HepG2 (cell line): Measurements from ENCODE around the gene SPHK2. TPM values are rescaled to one million over a fixed set of nuclear protein-coding genes. Genes with fewer than 3 reads are reported as not detected.

Experiments
- ATAC-seq: fragments of 200-7000 bp; cut with Tn5 transposase; 3 replicates; pipeline ENCODE4 v1.9.1; 2020; ENCODE audit warnings: mild to moderate bottlenecking, moderate library complexity
- BruUV-seq: library from RNA; stranded (reverse); fragments of 400-500 nt; replicated peaks from 2 replicates; lab custom pipeline; 2021; lab: Mats Ljungman, UMichigan
- CTCF ChIA-PET: fragments of 300-600 bp; formaldehyde crosslinking; extraction: SDS; loops from one replicate; lab custom pipeline; 2021; ENCODE audit warnings: low total read pairs, inconsistent platforms, low intra/inter-chr PET ratio; lab: Yijun Ruan, JAX
- POLR2A ChIA-PET: fragments of 350-600 bp; sonication (Branson Sonifier 250); formaldehyde crosslinking; loops from one replicate; lab custom pipeline; 2020; ENCODE audit warnings: antibody characterized with exemption, inconsistent platforms; lab: Yijun Ruan, JAX
- DNase-seq: peaks from one replicate; pipeline ENCODE4 v3.0.0-alpha.2; 2015; ENCODE audit warnings: low spot score
- FAIRE-seq: peaks from 3 replicates; lab custom pipeline; 2011; peaks lifted over from hg19 to GRCh38; lab: Jason Lieb, UNC
- H2AFZ ChIP-seq: one replicate; pipeline ENCODE4 v1.6.1; 2011; ENCODE audit warnings: low read length, inconsistent platforms
- H3K27ac ChIP-seq: fragments of 300-600 bp; 3 replicates; pipeline ENCODE4 v1.8.0; 2011; ENCODE audit warnings: mixed run types, mild to moderate bottlenecking, mixed read lengths, low read length, inconsistent platforms; ENCODE audit not compliant: insufficient read depth; ENCODE audit errors: extremely low read length
- H3K27me3 ChIP-seq, 2 experiments: fragments of 200-600 bp in 1 of 2; 2 replicates in 1 of 2; 3 replicates in 1 of 2; pipeline versions ENCODE4 v1.6.0 to v1.8.0; 2011; ENCODE audit warnings: low read length in 2 of 2, mild to moderate bottlenecking in 2 of 2, moderate library complexity in 2 of 2, inconsistent platforms in 1 of 2; ENCODE audit not compliant: insufficient read depth in 2 of 2, control insufficient read depth in 1 of 2
- H3K36me3 ChIP-seq, 2 experiments: fragments of 200-600 bp in 1 of 2; replicated peaks in 1 of 2; 2 replicates in 1 of 2; 3 replicates in 1 of 2; pipeline versions ENCODE4 v1.5.1 to v1.8.0; 2011; ENCODE audit warnings: low read length in 2 of 2, inconsistent platforms in 1 of 2; ENCODE audit not compliant: insufficient read depth in 2 of 2, control insufficient read depth in 1 of 2
- H3K4me1 ChIP-seq: 2 replicates; pipeline ENCODE4 v1.5.1; 2012; ENCODE audit warnings: low read length, inconsistent platforms; ENCODE audit not compliant: insufficient read depth
- H3K4me2 ChIP-seq: 2 replicates; pipeline ENCODE4 v1.6.0; 2011; ENCODE audit warnings: low read depth, low read length, inconsistent platforms
- H3K4me3 ChIP-seq, 3 experiments: fragments of 200-600 bp in 1 of 3; sonication (generic), shearing (Covaris generic) in 1 of 3; replicated peaks in 1 of 3; 2 replicates each; pipeline ENCODE4 v1.5.1; 2011 to 2016; ENCODE audit warnings: low read length in 3 of 3, inconsistent platforms in 2 of 3, low read depth in 2 of 3, mild to moderate bottlenecking in 2 of 3, control low read depth in 1 of 3, mixed read lengths in 1 of 3; ENCODE audit not compliant: insufficient read depth in 1 of 3
- H3K79me2 ChIP-seq: one replicate; pipeline ENCODE4 v1.6.1; 2011; ENCODE audit warnings: low read length, inconsistent platforms; ENCODE audit not compliant: insufficient read depth
- H3K9ac ChIP-seq: 2 replicates; pipeline ENCODE4 v1.6.0; 2011; ENCODE audit warnings: mild to moderate bottlenecking, low read depth, low read length, inconsistent platforms; ENCODE audit not compliant: insufficient read depth
- H3K9me3 ChIP-seq: 2 replicates; pipeline ENCODE4 v1.5.1; 2012; ENCODE audit warnings: mild to moderate bottlenecking, low read length
- H4K20me1 ChIP-seq: 2 replicates; pipeline ENCODE4 v1.6.0; 2011; ENCODE audit warnings: inconsistent platforms, mild to moderate bottlenecking, low read length, moderate library complexity; ENCODE audit not compliant: insufficient read depth
- ATAD3A ChIP-seq: sonication (generic); formaldehyde crosslinking; IDR thresholded peaks from 2 replicates; pipeline ENCODE4 v1.4.0; 2020; ENCODE audit warnings: missing genetic modification reagents
- BRCA1 ChIP-seq: sonication (generic); formaldehyde crosslinking; IDR thresholded peaks from 2 replicates; pipeline ENCODE4 v1.4.0; 2020; ENCODE audit warnings: missing genetic modification reagents
- CREM ChIP-seq, 2 experiments: sonication (generic) in 1 of 2; formaldehyde crosslinking in 1 of 2; IDR thresholded peaks; 2 replicates each; pipeline versions ENCODE4 v1.4.0 to v1.6.1; 2016 to 2020; ENCODE audit warnings: antibody characterized with exemption in 1 of 2, mild to moderate bottlenecking in 1 of 2, missing genetic modification reagents in 1 of 2
- DNMT3B ChIP-seq: conservative IDR thresholded peaks from 2 replicates; pipeline ENCODE4 v1.6.1; 2016; ENCODE audit warnings: missing biosample characterization, control low read depth
- HNRNPH1 ChIP-seq: fragments of 200-400 bp; formaldehyde crosslinking; optimal IDR thresholded peaks from 2 replicates; pipeline ENCODE3; 2017; ENCODE audit warnings: mild to moderate bottlenecking, low read depth, low read length
- KDM2A ChIP-seq: sonication (generic); formaldehyde crosslinking; IDR thresholded peaks from 2 replicates; pipeline ENCODE4 v1.4.0; 2020; ENCODE audit warnings: low read depth, missing genetic modification reagents, borderline replicate concordance
- ZNF451 ChIP-seq: sonication (generic); formaldehyde crosslinking; IDR thresholded peaks from 2 replicates; pipeline ENCODE4 v1.5.0; 2020; ENCODE audit warnings: mild to moderate bottlenecking, missing genetic modification reagents
- ZNF607 ChIP-seq: sonication (generic); formaldehyde crosslinking; IDR thresholded peaks from 2 replicates; pipeline ENCODE4 v1.5.1; 2020; ENCODE audit warnings: missing genetic modification reagents, mild to moderate bottlenecking, borderline replicate concordance
- ZNF672 ChIP-seq: sonication (generic); formaldehyde crosslinking; IDR thresholded peaks from 2 replicates; pipeline ENCODE4 v1.8.1; 2022; ENCODE audit warnings: missing genetic modification reagents
- ZNF7 ChIP-seq: IDR thresholded peaks from 2 replicates; pipeline ENCODE4 v1.6.1; 2016; ENCODE audit warnings: missing biosample characterization, missing genetic modification reagents
- ZNF768 ChIP-seq: sonication (generic); formaldehyde crosslinking; IDR thresholded peaks from 2 replicates; pipeline ENCODE4 v1.4.0; 2020; ENCODE audit warnings: missing genetic modification reagents
- WGBS: methylation state at CpG from one replicate; pipeline ENCODE4 v1.1.6; 2017; ENCODE audit warnings: low lambda C conversion rate; 5-methylcytosine and 5-hydroxymethylcytosine counted together
- in situ Hi-C: cut with HindIII; loops from 2 replicates; pipeline ENCODE4 v1.10.0; 2017; ENCODE audit warnings: low pct_unique_long_range_greater_than_20kb; ENCODE audit not compliant: extremely low pct_ligation_motif_present
- intact Hi-C: fragments of 100-400 bp; cut with micrococcal nuclease; formaldehyde crosslinking; loops from one replicate; pipeline ENCODE4 v1.10.0; 2022; ENCODE audit not compliant: unreplicated experiment
- polyA plus RNA-seq, 8 experiments: library from polyadenylated mRNA; depleted of rRNA in 3 of 8; stranded (reverse) in 7 of 8; unstranded in 1 of 8; fragments of >200 nt; fragmentation: Illumina TruSeq in 4 of 8; extraction: Trizol in 4 of 8; gene quantifications; 2 replicates each; pipeline versions ENCODE4 v1.2.1 to v1.2.3, GENCODE V29; 2011 to 2016; ENCODE audit warnings: low read depth in 4 of 8, missing spikeins in 1 of 8, mixed read lengths in 1 of 8; ENCODE audit not compliant: insufficient read depth in 1 of 8
- total RNA-seq, 5 experiments: library from RNA; depleted of rRNA; stranded (reverse); fragments of >200 nt; fragmentation: Illumina TruSeq; extraction: Trizol; gene quantifications; 2 replicates each; pipeline ENCODE4 v1.2.3, GENCODE V29; 2016; ENCODE audit warnings: low read depth in 1 of 5
- TF ChIP-seq, protein P1 (sequence below): sonication (generic); formaldehyde crosslinking; conservative IDR thresholded peaks from 2 replicates; pipeline ENCODE4 v1.8.0; 2022; ENCODE audit warnings: missing genetic modification reagents

The SPHK2 gene
- total and polyA plus RNA-seq, 2 of the 13 experiments (the other 11 are each of a cell fraction or from before 2014, with no cell fraction given): 2.9 to 14.4 TPM

DNA sequence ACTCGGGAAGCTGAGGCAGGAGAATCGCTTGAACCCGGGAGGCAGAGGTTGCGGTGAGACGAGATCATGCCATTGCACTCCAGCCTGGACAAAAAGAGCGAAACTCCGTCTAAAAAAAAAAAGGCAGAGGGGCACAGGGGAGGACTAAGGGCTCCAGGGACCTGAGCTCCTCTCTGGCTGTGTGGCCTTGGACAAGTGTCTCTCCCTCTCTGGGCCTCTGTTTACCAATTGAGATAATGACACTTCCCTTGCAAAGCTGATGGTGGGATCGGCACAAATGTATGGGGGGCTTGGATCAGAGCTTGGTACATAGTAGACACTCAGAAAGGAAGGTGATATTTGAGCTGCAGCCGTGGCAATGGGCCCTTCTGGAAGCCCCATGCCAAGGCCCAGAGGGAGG, 24.1 kb upstream of the SPHK2 start:
- FAIRE-seq (no peak), ATAC-seq (no peak), DNase-seq (no peak)
- in situ Hi-C loops (no loop called here), intact Hi-C loops (no loop called here)
- TF ChIP-seq ZNF607 (no peak), ZNF768 (CRISPR knock-in tag) (peak; percentile 86)
- TF ChIP-seq, protein P1, sequence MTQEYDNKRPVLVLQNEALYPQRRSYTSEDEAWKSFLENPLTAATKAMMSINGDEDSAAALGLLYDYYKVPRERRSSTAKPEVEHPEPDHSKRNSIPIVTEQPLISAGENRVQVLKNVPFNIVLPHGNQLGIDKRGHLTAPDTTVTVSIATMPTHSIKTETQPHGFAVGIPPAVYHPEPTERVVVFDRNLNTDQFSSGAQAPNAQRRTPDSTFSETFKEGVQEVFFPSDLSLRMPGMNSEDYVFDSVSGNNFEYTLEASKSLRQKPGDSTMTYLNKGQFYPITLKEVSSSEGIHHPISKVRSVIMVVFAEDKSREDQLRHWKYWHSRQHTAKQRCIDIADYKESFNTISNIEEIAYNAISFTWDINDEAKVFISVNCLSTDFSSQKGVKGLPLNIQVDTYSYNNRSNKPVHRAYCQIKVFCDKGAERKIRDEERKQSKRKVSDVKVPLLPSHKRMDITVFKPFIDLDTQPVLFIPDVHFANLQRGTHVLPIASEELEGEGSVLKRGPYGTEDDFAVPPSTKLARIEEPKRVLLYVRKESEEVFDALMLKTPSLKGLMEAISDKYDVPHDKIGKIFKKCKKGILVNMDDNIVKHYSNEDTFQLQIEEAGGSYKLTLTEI (CRISPR knock-in tag): no peak
- Histone ChIP-seq H4K20me1 (no peaks in the 10 kb centered on the region), H3K79me2 (no peaks in the 10 kb centered on the region), H3K9me3 (no peaks in the 10 kb centered on the region), H3K4me3 (no peak overlapping the region), H3K36me3 (no peaks in the 10 kb centered on the region), H3K9ac (no peak overlapping the region), H3K27ac (no peak overlapping the region), H3K27me3 (peaks cover 1 to 12% of the 10 kb centered on the region in 2 experiments; a peak in 4 of 5 replicates), H3K4me1 (peaks cover 8% of the 10 kb centered on the region; the same call in 1 of the 2 replicates), H3K4me2 (no peak overlapping the region), H2AFZ (no peak overlapping the region)
- POLR2A ChIA-PET: interaction anchor here (1.1 kb wide), 1 partner anchor 24 kb away, joined by 3 read pairs; the partner anchor contains the start of genes RPL18 and SPHK2
- CTCF ChIA-PET: no interaction called here
- WGBS: 61% methylated on average over 8 of the region's 9 CpGs
- BruUV-seq: no TSS peak

DNA sequence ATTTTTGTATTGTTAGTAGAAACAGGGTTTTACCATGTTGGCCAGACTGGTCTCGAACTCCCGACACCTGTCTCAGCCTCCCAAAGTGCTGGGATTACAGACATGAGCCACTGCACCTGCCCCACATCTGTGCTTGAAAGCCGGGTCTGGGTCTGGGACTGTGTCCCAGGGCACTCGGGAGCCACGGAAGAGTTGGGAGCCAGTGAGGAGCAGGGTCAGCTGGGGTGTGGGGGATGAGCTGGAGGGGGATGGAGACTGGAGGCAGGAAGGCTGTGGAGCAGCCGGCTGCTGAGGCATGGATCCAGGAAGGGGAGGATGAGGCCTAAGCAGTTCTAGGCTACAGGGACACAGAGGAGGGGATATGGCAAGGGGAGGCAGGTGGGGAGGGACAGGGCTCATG, 23.5 kb upstream of the SPHK2 start:
- Histone ChIP-seq H3K36me3 (no peaks in the 10 kb centered on the region), H2AFZ (no peak overlapping the region), H3K27ac (no peak overlapping the region), H3K9me3 (no peaks in the 10 kb centered on the region), H3K79me2 (no peaks in the 10 kb centered on the region), H3K9ac (no peak overlapping the region), H4K20me1 (no peaks in the 10 kb centered on the region), H3K27me3 (peaks cover 0 to 12% of the 10 kb centered on the region in 2 experiments; a peak in 3 of 5 replicates), H3K4me2 (no peak overlapping the region), H3K4me3 (no peak overlapping the region), H3K4me1 (peaks cover 8% of the 10 kb centered on the region; the same call in 1 of the 2 replicates)
- POLR2A ChIA-PET: no interaction called here
- WGBS: 34% methylated on average over 6 of the region's 6 CpGs
- intact Hi-C loops: no loop called here
- CTCF ChIA-PET: no interaction called here
- no TSS peak for BruUV-seq
- FAIRE-seq (no peak), ATAC-seq (no peak), DNase-seq (no peak)
- TF ChIP-seq ZNF451 (CRISPR knock-in tag) (no peak), DNMT3B (CRISPR knock-in tag) (no peak), BRCA1 (CRISPR knock-in tag) (no peak), CREM (IDR thresholded peaks at IDR 0.05) (no peak), CREM (CRISPR knock-in tag; IDR thresholded peaks at IDR 0.05) (no peak), HNRNPH1 (no peak), ZNF672 (CRISPR knock-in tag) (no peak), KDM2A (no peak), ATAD3A (CRISPR knock-in tag) (no peak), ZNF7 (CRISPR knock-in tag) (no peak)
- in situ Hi-C loops: no loop called here
